HL-60/S4 treated with phorbol 12-myristate 13-acetate at 8.2 ng/mL for 4 days and 3 days (cell line): ENCODE results near the gene RTEL1.

Experiments used
- in situ Hi-C: fragments of 300-500 bp; cut with MboI; formaldehyde crosslinking; loops from 2 replicates; pipeline ENCODE4 v1.15.0; 2022; ENCODE audit warnings: low sequenced_read_pairs

RTEL1 gene

GRCh38 chr20:63739130-63740069, 81.3 kb downstream of the RTEL1 start, which contains the start of gene SLC2A4RG:
TSS of gene SLC2A4RG (plus strand) at chr20:63739776. CDS start at chr20:63739913, 137 bp downstream.
- in situ Hi-C loops, result no loop called here

- in situ Hi-C loops, result no loop called here
These were observed 82.0 kb downstream of the RTEL1 start for GRCh38 chr20:63740070-63740626.

- in situ Hi-C loops, result no loop called here
These were observed 82.7 kb downstream of the RTEL1 start for GRCh38 chr20:63740627-63741353.

GRCh38 chr20:63741354-63741675, 83.2 kb downstream of the RTEL1 start:
- in situ Hi-C loops, result no loop called here

GRCh38 chr20:63741676-63742380, 83.7 kb downstream of the RTEL1 start:
- in situ Hi-C loops, result no loop called here

GRCh38 chr20:63742381-63743024, 84.4 kb downstream of the RTEL1 start:
- in situ Hi-C loops, result no loop called here

GRCh38 chr20:63743210-63743970, 85.3 kb downstream of the RTEL1 start:
- in situ Hi-C loops, result no loop called here

- in situ Hi-C loops, result no loop called here
These were observed 86.0 kb downstream of the RTEL1 start for GRCh38 chr20:63744158-63744557.

- in situ Hi-C loops, result no loop called here
These were observed 86.7 kb downstream of the RTEL1 start for GRCh38 chr20:63744574-63745423.

GRCh38 chr20:63745424-63745805, 87.3 kb downstream of the RTEL1 start:
- in situ Hi-C loops, result no loop called here
